HG03095 (cell line): ENCODE data around the gene JADE3.

ENCODE experiments used
- ATAC-seq: cut with Tn5 transposase; IDR thresholded peaks from one replicate; pipeline ENCODE4 v1.9.1; 2021; ENCODE audit warnings: moderate library complexity; ENCODE audit not compliant: unreplicated experiment

JADE3 gene

GRCh38 chrX:47101206-47101605 lies 189.0 kb downstream of the JADE3 start:
- no peak for ATAC-seq
